Measurements from ENCODE around the gene CDH26. TPM values are rescaled to one million over a fixed set of nuclear protein-coding genes. Genes with fewer than 3 reads are reported as not detected.
A peak's percentile ranks its signal among the peaks of the same experiment; 100 is the strongest.

Gene CDH26
- total and polyA plus RNA-seq, 2 donors = 1.8 to 14.7 TPM

DNA sequence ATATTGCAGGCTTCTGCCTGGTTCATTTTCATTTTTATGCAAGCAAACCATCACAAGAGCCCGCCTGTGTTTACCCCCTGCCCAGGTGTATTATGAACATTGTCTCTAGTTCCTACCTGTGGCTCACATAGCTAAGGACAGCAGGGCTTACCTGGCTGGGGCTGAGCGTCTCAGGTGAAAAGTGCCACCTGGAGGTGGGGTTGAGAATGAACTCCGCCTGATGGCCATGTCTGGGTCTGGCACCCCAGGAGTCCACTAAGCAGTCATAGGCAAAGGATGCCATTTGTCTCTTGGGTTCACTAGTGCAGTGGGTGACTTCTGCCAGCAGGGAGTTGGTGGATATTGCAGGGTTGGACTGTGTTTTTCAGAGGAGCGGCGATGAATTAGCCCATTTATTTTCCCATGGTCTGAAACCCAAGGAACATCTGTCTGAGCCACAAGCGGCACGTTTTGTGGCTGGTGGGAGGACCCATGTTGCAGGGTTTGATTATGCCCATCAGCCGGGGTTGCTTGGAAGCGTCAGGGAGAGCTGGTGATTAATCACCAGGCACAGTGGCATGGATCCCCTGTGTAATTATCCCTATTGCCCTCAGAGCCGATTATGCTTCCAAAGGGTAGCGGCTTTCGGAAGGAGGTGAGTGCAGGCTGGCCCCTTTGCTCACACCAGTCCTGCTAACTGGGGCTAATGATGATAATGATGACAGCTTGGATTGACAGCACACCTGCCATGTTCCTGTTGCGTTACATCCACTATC is 92.1 kb downstream of the CDH26 start:
- H3K27ac ChIP-seq (ENCODE audit: low read depth in 1 of 2, low read length in 1 of 2) = no peak overlapping the region
- no peaks in the 10 kb centered on the region for H3K27me3 ChIP-seq (ENCODE audit: control insufficient read depth in 2 of 2, insufficient read depth in 1 of 2, low read length in 1 of 2)
- H3K36me3 ChIP-seq (ENCODE audit: control insufficient read depth in 2 of 2, insufficient read depth in 2 of 2, low read length in 1 of 2) = no peaks in the 10 kb centered on the region
- DNase-seq (ENCODE audit: low read depth in 6 of 9, low spot score in 9 of 9) = no peak
- WGBS = 97% methylated on average over 13 of the region's 13 CpGs
- H3K9me3 ChIP-seq (ENCODE audit: control insufficient read depth in 2 of 2, insufficient read depth in 1 of 2, low read length in 1 of 2) = no peaks in the 10 kb centered on the region
- peaks cover 5 to 12% of the 10 kb centered on the region in 2 donors for H3K4me1 ChIP-seq (ENCODE audit: control insufficient read depth in 2 of 2, insufficient read depth in 2 of 2, low read length in 2 of 2)
- no peak overlapping the region for H3K4me3 ChIP-seq (ENCODE audit: low read length in 2 of 2)

DNA sequence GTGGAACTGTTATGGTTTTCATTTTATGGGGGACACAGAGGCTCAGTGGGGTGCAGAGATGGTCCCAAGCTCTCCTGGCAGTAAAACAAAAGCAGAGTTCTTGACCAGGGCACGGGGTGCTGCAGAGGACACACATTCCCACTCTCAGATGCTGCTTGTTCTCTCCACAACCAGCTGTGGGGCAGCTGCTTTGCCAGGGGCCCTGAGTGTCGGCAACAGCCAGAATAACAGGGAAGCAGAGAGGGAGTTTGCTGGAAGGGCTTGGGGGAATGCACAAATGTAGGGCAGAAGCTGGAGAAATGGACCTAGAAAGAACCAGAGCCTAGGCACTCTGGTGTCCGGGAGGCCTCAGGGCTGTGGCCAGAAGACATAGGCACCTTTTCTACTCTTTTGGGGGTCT is 93.7 kb downstream of the CDH26 start:
- no peaks in the 10 kb centered on the region for H3K36me3 ChIP-seq (ENCODE audit: control insufficient read depth in 2 of 2, insufficient read depth in 2 of 2, low read length in 1 of 2)
- no peaks in the 10 kb centered on the region for H3K9me3 ChIP-seq (ENCODE audit: control insufficient read depth in 2 of 2, insufficient read depth in 1 of 2, low read length in 1 of 2)
- H3K27ac ChIP-seq (ENCODE audit: low read depth in 1 of 2, low read length in 1 of 2) = no peak overlapping the region
- no peak for DNase-seq (ENCODE audit: low read depth in 6 of 9, low spot score in 9 of 9)
- H3K27me3 ChIP-seq (ENCODE audit: control insufficient read depth in 2 of 2, insufficient read depth in 1 of 2, low read length in 1 of 2) = no peaks in the 10 kb centered on the region
- no peak overlapping the region for H3K4me3 ChIP-seq (ENCODE audit: low read length in 2 of 2)
- H3K4me1 ChIP-seq (ENCODE audit: control insufficient read depth in 2 of 2, insufficient read depth in 2 of 2, low read length in 2 of 2) = peaks cover 14 to 22% of the 10 kb centered on the region in 2 donors
- 94% methylated on average over 3 of the region's 3 CpGs for WGBS

DNA sequence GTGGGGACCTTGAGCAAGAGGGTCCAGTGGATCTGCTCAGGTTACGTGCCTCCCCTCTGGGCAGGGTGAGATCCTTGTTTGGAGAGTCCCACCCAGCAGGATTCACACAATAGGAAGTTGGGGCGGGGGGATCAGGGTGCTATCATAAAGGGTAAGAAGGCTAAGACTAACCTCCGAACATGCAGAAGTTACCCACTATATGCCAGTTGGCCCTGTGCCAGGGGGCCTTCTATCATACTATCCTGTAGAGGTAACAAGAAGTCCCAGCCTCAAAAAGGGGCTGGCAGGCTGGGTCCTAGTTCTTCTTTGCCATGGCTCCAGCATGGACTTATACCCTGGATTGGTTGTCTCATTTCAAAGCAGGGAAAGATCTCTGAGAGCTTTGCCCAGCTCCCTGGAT is 94.1 kb downstream of the CDH26 start:
- Histone ChIP-seq H3K4me3 (ENCODE audit: low read length in 2 of 2) (no peak overlapping the region), H3K4me1 (ENCODE audit: control insufficient read depth in 2 of 2, insufficient read depth in 2 of 2, low read length in 2 of 2) (peaks cover 14 to 26% of the 10 kb centered on the region in 2 donors), H3K9me3 (ENCODE audit: control insufficient read depth in 2 of 2, insufficient read depth in 1 of 2, low read length in 1 of 2) (no peaks in the 10 kb centered on the region), H3K27ac (ENCODE audit: low read depth in 1 of 2, low read length in 1 of 2) (no peak overlapping the region), H3K27me3 (ENCODE audit: control insufficient read depth in 2 of 2, insufficient read depth in 1 of 2, low read length in 1 of 2) (no peaks in the 10 kb centered on the region), H3K36me3 (ENCODE audit: control insufficient read depth in 2 of 2, insufficient read depth in 2 of 2, low read length in 1 of 2) (no peaks in the 10 kb centered on the region)
- WGBS = 92% methylated on average over 3 of the region's 3 CpGs
- no peak for DNase-seq (ENCODE audit: low read depth in 6 of 9, low spot score in 9 of 9)

DNA sequence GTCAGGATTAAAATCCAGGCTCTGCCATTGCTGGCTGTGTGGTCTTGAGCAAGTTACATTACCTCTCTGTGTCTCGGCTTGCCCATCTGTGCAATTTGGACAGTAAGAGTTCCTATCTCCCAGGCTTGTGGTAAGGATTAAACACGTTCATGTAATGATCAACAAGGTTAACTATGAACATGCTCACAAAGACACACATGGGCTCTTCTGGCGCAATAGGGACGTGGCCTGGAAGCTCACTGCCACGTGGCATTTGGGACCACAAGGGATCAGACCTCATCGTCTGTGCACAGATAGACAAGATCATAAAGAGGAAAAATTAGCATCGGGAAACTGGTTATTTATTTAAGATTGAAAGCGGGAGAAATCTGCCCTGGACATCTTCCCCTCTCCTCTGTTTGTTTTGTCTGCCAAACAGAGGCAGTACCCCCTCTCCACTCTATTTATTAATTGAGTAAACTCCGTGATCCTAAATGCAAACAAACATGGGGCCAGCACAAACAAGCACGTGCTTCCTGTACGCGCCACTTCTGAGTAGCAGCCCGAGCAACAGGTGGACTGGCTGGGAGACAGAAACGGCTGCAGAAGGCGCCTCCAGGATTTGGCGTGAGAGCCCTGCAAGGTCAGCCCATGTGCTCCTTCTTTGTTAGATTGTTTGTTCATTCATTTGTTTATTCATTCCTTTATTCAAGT is 95.0 kb downstream of the CDH26 start:
- no peak overlapping the region for H3K27ac ChIP-seq (ENCODE audit: low read depth in 1 of 2, low read length in 1 of 2)

DNA sequence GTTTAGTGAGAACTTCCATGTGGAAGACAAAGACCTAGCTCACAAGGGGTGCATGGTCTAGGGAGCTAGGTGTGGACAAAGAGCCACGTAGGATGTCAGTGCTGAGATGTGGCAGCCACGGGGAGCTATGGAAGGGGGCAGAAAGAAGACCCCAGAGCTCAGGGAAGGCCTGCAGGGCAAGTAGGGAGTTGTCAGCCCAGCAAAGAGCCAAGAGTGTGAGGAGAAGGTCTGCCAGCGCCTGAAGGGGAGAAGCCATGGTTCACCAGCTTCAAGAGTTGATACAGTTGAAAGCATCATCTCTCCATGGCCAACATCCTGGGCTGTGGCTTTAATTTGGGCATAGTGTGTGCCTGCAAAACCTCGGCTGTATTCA is 95.6 kb downstream of the CDH26 start:
- WGBS = 98% methylated on average over 4 of the region's 4 CpGs
- Histone ChIP-seq H3K9me3 (ENCODE audit: control insufficient read depth in 2 of 2, insufficient read depth in 1 of 2, low read length in 1 of 2) (no peaks in the 10 kb centered on the region), H3K4me1 (ENCODE audit: control insufficient read depth in 2 of 2, insufficient read depth in 2 of 2, low read length in 2 of 2) (peaks cover 28 to 40% of the 10 kb centered on the region in 2 donors), H3K27ac (ENCODE audit: low read depth in 1 of 2, low read length in 1 of 2) (no peak overlapping the region), H3K27me3 (ENCODE audit: control insufficient read depth in 2 of 2, insufficient read depth in 1 of 2, low read length in 1 of 2) (no peaks in the 10 kb centered on the region), H3K4me3 (ENCODE audit: low read length in 2 of 2) (no peak overlapping the region), H3K36me3 (ENCODE audit: control insufficient read depth in 2 of 2, insufficient read depth in 2 of 2, low read length in 1 of 2) (no peaks in the 10 kb centered on the region)
- no peak for DNase-seq (ENCODE audit: low read depth in 6 of 9, low spot score in 9 of 9)

More for the DNA sequence above, 95.0 kb downstream of the CDH26 start:
- H3K4me3 ChIP-seq (ENCODE audit: low read length in 2 of 2) = no peak overlapping the region
- peaks cover 22 to 35% of the 10 kb centered on the region in 2 donors for H3K4me1 ChIP-seq (ENCODE audit: control insufficient read depth in 2 of 2, insufficient read depth in 2 of 2, low read length in 2 of 2)
- WGBS = 95% methylated on average over 16 of the region's 16 CpGs
- no peaks in the 10 kb centered on the region for H3K27me3 ChIP-seq (ENCODE audit: control insufficient read depth in 2 of 2, insufficient read depth in 1 of 2, low read length in 1 of 2)
- H3K36me3 ChIP-seq (ENCODE audit: control insufficient read depth in 2 of 2, insufficient read depth in 2 of 2, low read length in 1 of 2) = no peaks in the 10 kb centered on the region
- H3K9me3 ChIP-seq (ENCODE audit: control insufficient read depth in 2 of 2, insufficient read depth in 1 of 2, low read length in 1 of 2) = no peaks in the 10 kb centered on the region
- no peak for DNase-seq (ENCODE audit: low read depth in 6 of 9, low spot score in 9 of 9)

DNA sequence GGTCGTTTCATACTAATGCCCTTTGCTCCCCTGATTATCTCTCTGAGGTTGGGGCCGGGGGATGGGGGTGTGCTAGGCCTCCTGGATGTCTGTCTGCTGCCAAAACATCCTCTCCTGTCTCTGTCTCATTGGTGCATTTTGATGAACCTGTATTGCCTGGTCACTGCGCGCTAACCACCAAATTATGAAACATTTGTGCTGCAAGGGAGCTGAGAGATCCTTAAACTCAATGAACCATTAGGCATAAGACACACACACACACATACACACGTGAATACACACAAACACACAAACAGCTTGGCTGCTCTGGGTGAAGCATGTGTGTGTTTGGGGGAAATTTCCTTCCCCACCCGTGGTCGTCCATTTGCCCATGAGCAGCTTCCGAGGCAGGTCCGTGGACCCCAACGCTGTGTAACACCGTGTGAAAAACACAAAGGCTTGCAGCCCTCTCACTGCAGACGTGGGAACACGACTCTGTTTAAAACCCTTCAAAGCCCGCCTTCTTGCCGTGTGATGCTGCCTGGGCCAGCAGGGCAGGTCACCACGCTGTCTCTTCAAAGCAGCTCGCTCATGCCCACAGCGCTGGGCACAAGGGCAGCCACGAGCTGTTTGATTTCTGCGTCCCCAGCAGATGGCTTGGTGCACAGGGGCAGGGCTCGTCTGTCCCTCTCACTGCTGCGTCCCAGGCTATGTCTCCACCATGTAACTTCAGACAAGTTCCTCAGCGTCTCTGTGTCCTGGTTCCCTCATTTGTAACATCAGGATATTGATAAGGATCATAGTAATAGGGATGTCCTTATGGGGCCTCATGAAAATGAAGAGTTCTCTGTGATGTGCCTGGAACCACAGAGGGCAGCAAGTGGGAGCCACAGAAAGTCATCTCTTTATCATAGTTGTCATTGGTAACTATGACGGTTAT is 96.8 kb downstream of the CDH26 start:
- Histone ChIP-seq H3K27me3 (ENCODE audit: control insufficient read depth in 2 of 2, insufficient read depth in 1 of 2, low read length in 1 of 2) (no peaks in the 10 kb centered on the region), H3K27ac (ENCODE audit: low read depth in 1 of 2, low read length in 1 of 2) (peak overlapping the region; percentile 11 to 78), H3K36me3 (ENCODE audit: control insufficient read depth in 2 of 2, insufficient read depth in 2 of 2, low read length in 1 of 2) (no peaks in the 10 kb centered on the region), H3K9me3 (ENCODE audit: control insufficient read depth in 2 of 2, insufficient read depth in 1 of 2, low read length in 1 of 2) (no peaks in the 10 kb centered on the region), H3K4me1 (ENCODE audit: control insufficient read depth in 2 of 2, insufficient read depth in 2 of 2, low read length in 2 of 2) (peaks cover 33 to 46% of the 10 kb centered on the region in 2 donors), H3K4me3 (ENCODE audit: low read length in 2 of 2) (peak overlapping the region in 1 of 2 donors; percentile 40)
- DNase-seq (ENCODE audit: low read depth in 6 of 9, low spot score in 9 of 9) = no peak
- 76% methylated on average over 24 of the region's 24 CpGs for WGBS

DNA sequence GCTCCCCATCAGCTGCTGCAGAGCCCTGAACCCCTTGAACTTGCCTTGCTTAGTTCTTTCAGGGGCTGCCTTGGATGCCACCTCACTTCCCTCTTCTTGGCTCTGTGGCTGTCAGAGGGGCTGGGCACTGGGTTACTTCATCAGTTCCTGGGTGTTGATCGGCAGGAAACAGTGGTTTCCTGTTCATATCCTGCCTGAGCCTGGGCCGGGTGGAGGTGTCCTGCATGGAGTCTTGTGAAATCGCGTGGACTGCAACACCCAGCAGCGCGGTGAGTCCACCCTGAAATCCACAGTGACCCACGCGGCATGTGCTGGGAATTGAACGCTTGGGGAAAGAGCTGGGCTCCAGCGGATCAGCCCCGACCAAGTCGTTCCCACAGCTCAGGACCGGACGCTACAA is 97.5 kb downstream of the CDH26 start:
- WGBS = 8% methylated on average over 14 of the region's 14 CpGs
- Histone ChIP-seq H3K27me3 (ENCODE audit: control insufficient read depth in 2 of 2, insufficient read depth in 1 of 2, low read length in 1 of 2) (no peaks in the 10 kb centered on the region), H3K27ac (ENCODE audit: low read depth in 1 of 2, low read length in 1 of 2) (peak overlapping the region; percentile 19 to 78), H3K9me3 (ENCODE audit: control insufficient read depth in 2 of 2, insufficient read depth in 1 of 2, low read length in 1 of 2) (no peaks in the 10 kb centered on the region), H3K36me3 (ENCODE audit: control insufficient read depth in 2 of 2, insufficient read depth in 2 of 2, low read length in 1 of 2) (no peaks in the 10 kb centered on the region), H3K4me1 (ENCODE audit: control insufficient read depth in 2 of 2, insufficient read depth in 2 of 2, low read length in 2 of 2) (peaks cover 39 to 53% of the 10 kb centered on the region in 2 donors), H3K4me3 (ENCODE audit: low read length in 2 of 2) (peak overlapping the region; percentile 38 to 40)
- DNase-seq (ENCODE audit: low read depth in 6 of 9, low spot score in 9 of 9) = peak in 4 of 9 donors; percentile 35 to 69 (median 46)

DNA sequence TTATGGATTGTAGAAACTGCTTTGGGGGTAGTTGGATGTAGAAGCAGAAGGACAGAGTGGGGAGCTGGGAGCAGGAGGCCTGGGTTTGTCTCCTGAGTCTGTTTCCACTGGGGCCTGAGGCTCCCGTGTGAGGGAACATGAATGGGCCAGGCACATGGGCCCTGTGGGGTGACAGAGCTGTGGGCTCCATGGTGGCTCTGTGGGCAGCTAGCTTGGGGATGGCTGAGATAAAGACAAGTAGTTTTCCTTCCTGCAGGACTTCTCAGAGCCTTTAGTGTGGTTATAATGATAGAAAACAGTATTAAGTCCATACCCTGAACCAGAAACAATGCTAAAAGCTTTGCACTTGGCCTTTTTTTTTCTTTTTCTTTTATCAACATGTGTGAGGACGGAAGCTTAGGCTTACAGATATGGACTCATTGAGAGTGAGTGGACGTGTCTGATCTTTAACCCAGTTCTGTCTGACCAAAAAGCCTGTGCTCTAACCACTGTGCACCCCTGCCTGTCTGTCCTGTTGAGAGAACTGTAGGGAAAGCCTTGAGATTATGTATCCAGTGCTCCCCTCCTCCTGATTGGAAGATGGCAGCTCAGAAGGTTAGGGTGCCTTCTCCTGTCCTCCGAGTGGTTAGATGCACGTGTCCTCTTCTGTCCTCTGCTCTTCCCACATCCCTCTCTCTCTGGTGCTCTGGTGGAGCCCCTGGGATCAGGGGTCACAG is 98.3 kb downstream of the CDH26 start:
- Histone ChIP-seq H3K27ac (ENCODE audit: low read depth in 1 of 2, low read length in 1 of 2) (peak overlapping the region in 1 of 2 donors; percentile 97), H3K36me3 (ENCODE audit: control insufficient read depth in 2 of 2, insufficient read depth in 2 of 2, low read length in 1 of 2) (no peaks in the 10 kb centered on the region), H3K27me3 (ENCODE audit: control insufficient read depth in 2 of 2, insufficient read depth in 1 of 2, low read length in 1 of 2) (no peaks in the 10 kb centered on the region), H3K9me3 (ENCODE audit: control insufficient read depth in 2 of 2, insufficient read depth in 1 of 2, low read length in 1 of 2) (no peaks in the 10 kb centered on the region), H3K4me3 (ENCODE audit: low read length in 2 of 2) (peak overlapping the region; percentile 38 to 40), H3K4me1 (ENCODE audit: control insufficient read depth in 2 of 2, insufficient read depth in 2 of 2, low read length in 2 of 2) (peaks cover 40 to 59% of the 10 kb centered on the region in 2 donors)
- peak in 1 of 9 donors; percentile 36 for DNase-seq (ENCODE audit: low read depth in 6 of 9, low spot score in 9 of 9)
- 74% methylated on average over 5 of the region's 5 CpGs for WGBS

Measured in thymus (tissue), 11 donors.